GM13977 (cell line): Measurements from ENCODE around the gene PACS2.

Source experiments
- DNase-seq: peaks from one replicate; pipeline ENCODE4 v3.0.0; 2012; ENCODE audit warnings: low spot score
- CTCF ChIP-seq: IDR thresholded peaks from 2 replicates; pipeline ENCODE4 v1.5.1; 2012; ENCODE audit warnings: mild to moderate bottlenecking, control low read depth; ENCODE audit not compliant: insufficient read depth; ENCODE audit errors: extremely low read depth, missing control alignments
- in situ Hi-C: fragments of 300-500 bp; cut with MboI; formaldehyde crosslinking; loops from one replicate; pipeline ENCODE4 v1.12.0; 2022; ENCODE audit warnings: low sequenced_read_pairs, low pct_unique_long_range_greater_than_20kb, mixed read lengths, inconsistent platforms; ENCODE audit not compliant: unreplicated experiment

Gene PACS2

DNA sequence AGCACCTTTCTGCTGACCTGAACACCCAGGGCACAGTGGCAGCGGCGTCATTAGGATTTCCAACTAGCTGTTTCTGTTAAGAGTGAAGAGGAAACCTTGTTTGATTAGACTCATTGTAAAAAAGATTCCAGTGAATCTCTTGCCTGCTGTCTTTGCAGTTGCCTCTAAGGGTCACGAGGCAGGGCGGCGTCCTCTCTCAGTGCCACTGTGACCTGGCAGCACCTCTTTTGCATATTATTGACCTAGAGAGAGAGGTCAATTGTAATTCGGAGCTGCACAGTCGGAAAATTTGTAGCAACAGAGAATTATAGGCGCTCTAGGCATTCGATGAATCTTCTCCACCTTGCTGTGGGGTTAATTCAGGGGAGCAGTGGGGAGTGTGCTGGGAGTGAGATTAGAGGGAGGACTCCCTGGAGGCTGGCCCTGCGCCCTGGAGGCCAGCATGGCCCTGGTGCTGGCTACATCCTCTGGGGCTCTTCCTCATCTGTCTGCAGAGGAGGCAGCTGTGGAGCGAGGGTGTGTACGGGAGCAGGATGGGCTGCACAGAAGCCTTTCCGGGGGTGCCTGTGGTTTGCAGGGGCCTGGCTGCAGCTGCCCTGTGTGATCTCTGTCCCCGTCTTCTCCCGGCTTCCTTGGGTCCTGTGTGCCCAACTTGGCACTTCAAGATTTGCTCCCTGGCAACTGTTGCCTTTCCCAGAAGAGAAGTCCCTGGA is 14.3 kb downstream of the PACS2 start:
- in situ Hi-C loops: no loop called here
- TF ChIP-seq CTCF: no peak
- DNase-seq: no peak

- no peak for DNase-seq
- in situ Hi-C loops: no loop called here
These were observed 15.0 kb downstream of the PACS2 start for GRCh38 chr14:105329411-105330150.

GRCh38 chr14:105330491-105330895 is 15.9 kb downstream of the PACS2 start:
- TF ChIP-seq CTCF: no peak
- in situ Hi-C loops: no loop called here
- DNase-seq: no peak

More at GRCh38 chr14:105329411-105330150, 15.0 kb downstream of the PACS2 start:
- TF ChIP-seq CTCF: no peak

- in situ Hi-C loops: no loop called here
- no peak for TF ChIP-seq CTCF
- no peak for DNase-seq
These were observed 17.2 kb downstream of the PACS2 start for GRCh38 chr14:105331575-105332349.

DNA sequence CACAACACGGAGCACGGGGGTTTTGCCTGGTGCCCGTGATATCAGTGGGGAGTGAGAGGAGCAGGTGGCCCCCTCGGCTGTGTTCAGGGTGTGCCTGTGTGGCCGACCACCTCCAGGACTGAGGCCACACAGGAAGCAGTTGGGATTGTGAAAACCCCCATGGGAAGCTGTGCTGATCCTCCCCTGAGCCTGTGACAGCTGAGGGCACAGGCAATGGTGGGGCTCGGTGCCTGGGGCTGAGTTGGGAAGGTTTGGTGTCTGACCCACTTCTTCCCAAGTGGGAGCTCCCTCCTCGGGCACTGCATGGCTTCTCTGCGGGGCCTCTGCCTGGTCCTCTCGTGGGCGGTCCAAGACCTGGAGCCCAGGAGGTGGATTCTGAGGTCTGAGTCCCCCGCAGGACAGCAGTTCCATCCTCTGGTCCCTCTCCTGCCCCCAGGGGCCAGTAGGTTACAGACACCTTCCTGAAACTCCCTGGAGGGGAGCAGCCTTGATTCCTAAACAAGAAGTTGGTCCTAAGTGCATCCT is 17.9 kb downstream of the PACS2 start:
- DNase-seq: no peak
- in situ Hi-C loops: no loop called here
- TF ChIP-seq CTCF: no peak

DNA sequence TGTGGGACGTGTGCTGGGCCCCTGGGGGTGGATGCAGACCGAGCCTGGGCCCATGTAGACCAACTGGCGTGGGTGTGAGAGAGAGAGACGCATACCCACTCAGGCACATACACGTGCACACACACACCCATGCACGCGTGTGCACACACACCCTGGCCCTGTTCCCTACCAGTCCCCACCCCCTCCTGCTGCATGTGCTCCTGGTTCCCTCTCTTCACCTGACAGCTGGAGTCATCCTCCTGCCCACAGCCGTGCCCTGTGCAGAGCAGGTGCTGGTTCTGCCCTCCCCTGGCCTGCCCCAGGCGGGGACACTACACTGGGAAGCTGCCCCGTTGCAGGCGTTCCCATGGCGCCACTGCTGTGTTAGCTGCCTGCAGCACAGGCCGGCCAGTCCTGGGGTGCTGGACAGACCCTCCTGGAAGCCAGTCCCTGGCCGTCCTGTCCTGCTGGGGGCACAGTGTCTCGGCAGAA is 18.5 kb downstream of the PACS2 start:
- DNase-seq: no peak
- in situ Hi-C loops: no loop called here
- TF ChIP-seq CTCF: no peak
